GM12892 (cell line): ENCODE data around the gene COLEC12.

Experiments
- DNase-seq: peaks from one replicate; pipeline ENCODE4 v3.0.0; 2011; ENCODE audit not compliant: insufficient read length
- FAIRE-seq: peaks from 2 replicates; lab custom pipeline; 2011; peaks lifted over from hg19 to GRCh38; lab: Jason Lieb, UNC
- POLR2A ChIP-seq: IDR thresholded peaks from 2 replicates; pipeline ENCODE4 v1.6.1; 2011; ENCODE audit warnings: low read depth, low read length, control low read depth
- POLR2AphosphoS5 ChIP-seq: IDR thresholded peaks from 2 replicates; pipeline ENCODE4 v1.6.1; 2011; ENCODE audit warnings: low read depth, low read length, control low read depth
- TAF1 ChIP-seq: IDR thresholded peaks from 2 replicates; pipeline ENCODE4 v1.6.1; 2011; ENCODE audit warnings: low read depth, mild to moderate bottlenecking, control low read depth, low read length, borderline replicate concordance

Gene COLEC12

GRCh38 chr18:396556-396955 is 103.9 kb downstream of the COLEC12 start:
- TF ChIP-seq POLR2A (no peak), POLR2AphosphoS5 (no peak), TAF1 (no peak)
- FAIRE-seq: no peak

GRCh38 chr18:396251-396555 is 104.3 kb downstream of the COLEC12 start:
- no peak for DNase-seq
- no peak for FAIRE-seq
- no peak for TF ChIP-seq TAF1
- no peak for TF ChIP-seq POLR2AphosphoS5
- TF ChIP-seq POLR2A: no peak

More at GRCh38 chr18:396556-396955, 103.9 kb downstream of the COLEC12 start:
- DNase-seq: no peak

GRCh38 chr18:395456-396250 is 104.8 kb downstream of the COLEC12 start:
- no peak for FAIRE-seq
- DNase-seq: no peak
- no peak for TF ChIP-seq TAF1
- TF ChIP-seq POLR2A: no peak
- TF ChIP-seq POLR2AphosphoS5: no peak

- DNase-seq (no peak), FAIRE-seq (no peak)
- TF ChIP-seq TAF1 (no peak), POLR2AphosphoS5 (no peak), POLR2A (no peak)
Observed at GRCh38 chr18:394987-395362, 105.5 kb downstream of the COLEC12 start.

GRCh38 chr18:394262-394986 is 106.1 kb downstream of the COLEC12 start:
- TF ChIP-seq POLR2A: no peak
- TF ChIP-seq POLR2AphosphoS5: no peak
- no peak for TF ChIP-seq TAF1
- no peak for FAIRE-seq
- DNase-seq: no peak

GRCh38 chr18:393574-393957 is 106.9 kb downstream of the COLEC12 start:
- FAIRE-seq: no peak
- DNase-seq: no peak
- TF ChIP-seq POLR2A (no peak), POLR2AphosphoS5 (no peak), TAF1 (no peak)

- FAIRE-seq (no peak), DNase-seq (no peak)
Observed at GRCh38 chr18:392928-393573, 107.5 kb downstream of the COLEC12 start.

GRCh38 chr18:390741-391478 is 109.6 kb downstream of the COLEC12 start:
- no peak for FAIRE-seq
- DNase-seq: no peak
- TF ChIP-seq POLR2A (no peak), TAF1 (no peak), POLR2AphosphoS5 (no peak)

More at GRCh38 chr18:392928-393573, 107.5 kb downstream of the COLEC12 start:
- TF ChIP-seq POLR2AphosphoS5 (no peak), TAF1 (no peak), POLR2A (no peak)

GRCh38 chr18:389658-390357 is 110.7 kb downstream of the COLEC12 start:
- DNase-seq (no peak), FAIRE-seq (no peak)
- TF ChIP-seq POLR2A (no peak), POLR2AphosphoS5 (no peak), TAF1 (no peak)

- TF ChIP-seq POLR2AphosphoS5 (no peak), POLR2A (no peak), TAF1 (no peak)
- DNase-seq: no peak
- FAIRE-seq: no peak
Observed at GRCh38 chr18:388200-388599, 112.3 kb downstream of the COLEC12 start.

- DNase-seq: no peak
- no peak for FAIRE-seq
- TF ChIP-seq POLR2A (no peak), TAF1 (no peak), POLR2AphosphoS5 (no peak)
Observed at GRCh38 chr18:386994-387393, 113.5 kb downstream of the COLEC12 start.
